Middle frontal gyrus (tissue), 1 donor: ENCODE data around the gene KANSL1.
A peak's percentile ranks its signal among the peaks of the same experiment; 100 is the strongest.
"Not testable (repeated sequence)": the region's sequence is repeated elsewhere in the genome, so short reads cannot be mapped to it uniquely, and the experiment has no call there.

ENCODE experiments used
- DNase-seq: peaks from one replicate; pipeline ENCODE4 v3.0.0-alpha.2; 2015; ENCODE audit warnings: low spot score; ENCODE audit errors: extremely low spot score

Gene KANSL1

GRCh38 chr17:46193151-46193625 is at the start of gene KANSL1:
TSS of gene KANSL1 (minus strand) at chr17:46193429. CDS start at chr17:46172143, 21,286 bp downstream.
- DNase-seq: peak; percentile 89

GRCh38 chr17:46231359-46231758 is 38.1 kb upstream of the KANSL1 start:
- DNase-seq: not testable (repeated sequence)

GRCh38 chr17:46225274-46225794 is 32.1 kb upstream of the KANSL1 start:
- DNase-seq: peak; percentile 97

- not testable (repeated sequence) for DNase-seq
Measured at GRCh38 chr17:46224864-46225263, 31.6 kb upstream of the KANSL1 start.

GRCh38 chr17:46223041-46223440 is 29.8 kb upstream of the KANSL1 start:
- not testable (repeated sequence) for DNase-seq

GRCh38 chr17:46216682-46217081 is 23.5 kb upstream of the KANSL1 start:
- DNase-seq: no peak

GRCh38 chr17:46212634-46213435 is 19.6 kb upstream of the KANSL1 start:
- peak; percentile 35 for DNase-seq

- no peak for DNase-seq
Measured at GRCh38 chr17:46208997-46209396, 15.8 kb upstream of the KANSL1 start.

- DNase-seq: no peak
Measured at GRCh38 chr17:46205975-46206374, 12.7 kb upstream of the KANSL1 start.

- no peak for DNase-seq
Measured at GRCh38 chr17:46202424-46202823, 9.2 kb upstream of the KANSL1 start.

- no peak for DNase-seq
Measured at GRCh38 chr17:46201491-46201890, 8.3 kb upstream of the KANSL1 start.

GRCh38 chr17:46200197-46200596 is 7.0 kb upstream of the KANSL1 start:
- DNase-seq: no peak

- no peak for DNase-seq
Measured at GRCh38 chr17:46199379-46199778, 6.2 kb upstream of the KANSL1 start.

- DNase-seq: no peak
Measured at GRCh38 chr17:46198233-46198632, 5.0 kb upstream of the KANSL1 start.

- DNase-seq: no peak
Measured at GRCh38 chr17:46197530-46197929, 4.3 kb upstream of the KANSL1 start.

GRCh38 chr17:46195939-46196716 is 2.9 kb upstream of the KANSL1 start:
- DNase-seq: no peak

- no peak for DNase-seq
Measured at GRCh38 chr17:46195217-46195855, 2.1 kb upstream of the KANSL1 start.

GRCh38 chr17:46194393-46195216 is 1.4 kb upstream of the KANSL1 start:
- DNase-seq: peak; percentile 36

GRCh38 chr17:46193626-46194392 is 580 bp upstream of the KANSL1 start:
- peak; percentile 95 for DNase-seq
